Effector CD8-positive, alpha-beta T cell (primary cell): ENCODE data around the gene LDLR.
"Not testable (repeated sequence)": the region's sequence is repeated elsewhere in the genome, so short reads cannot be mapped to it uniquely, and the experiment has no call there.

ENCODE experiments used
- DNase-seq: peaks from one replicate; lab custom pipeline; 2025; lab: John Stamatoyannopoulos, UW

The LDLR gene

GRCh38 chr19:11141937-11142527 lies 52.8 kb downstream of the LDLR start:
- no peak for DNase-seq

GRCh38 chr19:11142528-11143171 lies 53.4 kb downstream of the LDLR start:
- no peak for DNase-seq

GRCh38 chr19:11145536-11145924 lies 56.3 kb downstream of the LDLR start:
- no peak for DNase-seq

- DNase-seq, result no peak
These were observed 58.7 kb downstream of the LDLR start for GRCh38 chr19:11148001-11148400.

GRCh38 chr19:11151181-11151580 lies 61.9 kb downstream of the LDLR start:
- no peak for DNase-seq

- DNase-seq, result no peak
These were observed 63.2 kb downstream of the LDLR start for GRCh38 chr19:11152318-11153062.

- DNase-seq, result no peak
These were observed 65.4 kb downstream of the LDLR start for GRCh38 chr19:11154683-11155047.

GRCh38 chr19:11155373-11156120 lies 66.3 kb downstream of the LDLR start, which contains the start of gene SPC24:
SPC24 (minus strand) TSS chr19:11155782; CDS start chr19:11155776, 6 bp downstream.
- peak; percentile 82 for DNase-seq

GRCh38 chr19:11159598-11160439 lies 70.6 kb downstream of the LDLR start:
- no peak for DNase-seq

- not testable (repeated sequence) for DNase-seq
These were observed 71.1 kb downstream of the LDLR start for GRCh38 chr19:11160440-11160768.

GRCh38 chr19:11164296-11164695 lies 75.0 kb downstream of the LDLR start:
- DNase-seq, result no peak

- DNase-seq, result no peak
These were observed 75.7 kb downstream of the LDLR start for GRCh38 chr19:11164879-11165406.

- no peak for DNase-seq
These were observed 76.3 kb downstream of the LDLR start for GRCh38 chr19:11165486-11166030.

GRCh38 chr19:11166281-11167142 lies 77.2 kb downstream of the LDLR start:
- DNase-seq, result no peak

- DNase-seq, result no peak
These were observed 79.3 kb downstream of the LDLR start for GRCh38 chr19:11168568-11168967.

- DNase-seq, result no peak
These were observed 80.8 kb downstream of the LDLR start for GRCh38 chr19:11169896-11170678.

- DNase-seq, result no peak
These were observed 81.9 kb downstream of the LDLR start for GRCh38 chr19:11171144-11171543.

- no peak for DNase-seq
These were observed 83.3 kb downstream of the LDLR start for GRCh38 chr19:11172576-11172975.

GRCh38 chr19:11173516-11174155 lies 84.4 kb downstream of the LDLR start:
- DNase-seq, result no peak
